CD4-positive, alpha-beta T cell (primary cell): ENCODE results near the gene ANXA4. TPM values are rescaled to one million over a fixed set of nuclear protein-coding genes. Genes with fewer than 3 reads are reported as not detected.

Experiments used
- ATAC-seq: fragments of 200-7000 bp; cut with Tn5 transposase; one replicate; pipeline ENCODE4 v1.10.0; 2022; ENCODE audit warnings: mild to moderate bottlenecking; ENCODE audit not compliant: poor library complexity
- CTCF ChIA-PET: fragments of 350-600 bp; sonication (Branson Sonifier 250); formaldehyde crosslinking; loops from one replicate; lab custom pipeline; 2021; ENCODE audit warnings: antibody characterized with exemption, inconsistent platforms; lab: Charles Lee
- POLR2A ChIA-PET: fragments of 350-600 bp; sonication (Branson Sonifier 250); formaldehyde crosslinking; loops from one replicate; lab custom pipeline; 2021; ENCODE audit warnings: antibody characterized with exemption, inconsistent platforms; lab: Charles Lee
- DNase-seq, 14 experiments: peaks; one replicate each; pipeline ENCODE4 v3.0.0-alpha.2; 2013 to 2020; ENCODE audit warnings: mixed read lengths in 2 of 14
- H3K27ac ChIP-seq, 2 donors: one replicate each; pipeline versions ENCODE4 v1.5.1 to v1.7.0; 2013; ENCODE audit warnings: low read length in 2 of 2, low read depth in 1 of 2, mild to moderate bottlenecking in 1 of 2
- H3K27me3 ChIP-seq, 2 experiments: 1 replicate in 1 of 2; 2 replicates in 1 of 2; pipeline versions ENCODE4 v1.6.1 to v1.7.0; 2013; ENCODE audit warnings: low read length in 2 of 2, control low read depth in 1 of 2, mild to moderate bottlenecking in 1 of 2, moderate library complexity in 1 of 2; ENCODE audit not compliant: insufficient read depth in 2 of 2, control insufficient read depth in 1 of 2
- H3K36me3 ChIP-seq: one replicate; pipeline ENCODE4 v1.6.1; 2013; ENCODE audit warnings: low read length, control low read depth; ENCODE audit not compliant: insufficient read depth
- H3K4me1 ChIP-seq: one replicate; pipeline ENCODE4 v1.6.1; 2013; ENCODE audit warnings: low read length, control low read depth; ENCODE audit not compliant: insufficient read depth
- H3K4me3 ChIP-seq: one replicate; pipeline ENCODE4 v1.5.1; 2013; ENCODE audit warnings: mild to moderate bottlenecking, low read length, moderate library complexity
- H3K9me3 ChIP-seq, 2 experiments: 1 replicate in 1 of 2; 2 replicates in 1 of 2; pipeline versions ENCODE4 v1.6.1 to v1.7.0; 2013; ENCODE audit warnings: low read length in 2 of 2, mild to moderate bottlenecking in 2 of 2, control low read depth in 1 of 2, moderate library complexity in 1 of 2; ENCODE audit not compliant: control insufficient read depth in 1 of 2, insufficient read depth in 1 of 2
- H3K27ac Mint-ChIP-seq: one replicate; pipeline ENCODE4 v1.8.0; 2020; ENCODE audit warnings: mixed read lengths
- H3K27me3 Mint-ChIP-seq: one replicate; pipeline ENCODE4 v1.8.0; 2021; ENCODE audit warnings: mixed read lengths
- H3K36me3 Mint-ChIP-seq: one replicate; pipeline ENCODE4 v1.8.0; 2021; ENCODE audit warnings: low read depth, mixed read lengths
- H3K4me1 Mint-ChIP-seq: one replicate; pipeline ENCODE4 v1.8.0; 2021; ENCODE audit warnings: low read depth, mixed read lengths
- H3K4me3 Mint-ChIP-seq: one replicate; pipeline ENCODE4 v1.8.0; 2020; ENCODE audit warnings: mild to moderate bottlenecking, mixed read lengths
- H3K9me3 Mint-ChIP-seq: one replicate; pipeline ENCODE4 v1.8.0; 2020; ENCODE audit warnings: mixed read lengths
- CTCF ChIP-seq: fragments of 200-600 bp; IDR thresholded peaks from one replicate; pipeline ENCODE4 v1.8.0; 2022; ENCODE audit warnings: antibody characterized with exemption, mild to moderate bottlenecking
- intact Hi-C, 2 experiments: fragments of 100-400 bp; cut with DNase I in 1 of 2; cut with micrococcal nuclease in 1 of 2; formaldehyde crosslinking; loops; one replicate each; pipeline versions ENCODE4 v1.15.1 to v1.9.0; 2023 to 2025; cut with DNase I, micrococcal nuclease
- total RNA-seq, 174 experiments: library from RNA in 2 of 174; stranded (reverse) in 2 of 174; gene quantifications; one replicate each; pipeline ENCODE4 v1.2.3 and lab custom pipeline; 2021 to 2026

ANXA4 gene
- total RNA-seq, 2 experiments from 2014 or later = 4.0 to 5.3 TPM

GRCh38 chr2:69844560-69844959, 102.6 kb downstream of the ANXA4 start:
- no peak for TF ChIP-seq CTCF
- Mint-ChIP-seq H3K4me1 (no peaks in the 10 kb centered on the region), H3K36me3 (peaks cover 71% of the 10 kb centered on the region), H3K9me3 (no peaks in the 10 kb centered on the region), H3K27me3 (no peaks in the 10 kb centered on the region), H3K4me3 (no peak overlapping the region), H3K27ac (no peak overlapping the region)
- DNase-seq (no peak), ATAC-seq (no peak)
- no peak overlapping the region for H3K4me3 ChIP-seq
- no peak overlapping the region for H3K27ac ChIP-seq
- CTCF ChIA-PET = no interaction called here
- H3K27me3 ChIP-seq = no peaks in the 10 kb centered on the region
- no peaks in the 10 kb centered on the region for H3K9me3 ChIP-seq
- intact Hi-C loops = no loop called here
- POLR2A ChIA-PET = no interaction called here
- peaks cover 56% of the 10 kb centered on the region for H3K36me3 ChIP-seq
- H3K4me1 ChIP-seq = no peaks in the 10 kb centered on the region

DNA sequence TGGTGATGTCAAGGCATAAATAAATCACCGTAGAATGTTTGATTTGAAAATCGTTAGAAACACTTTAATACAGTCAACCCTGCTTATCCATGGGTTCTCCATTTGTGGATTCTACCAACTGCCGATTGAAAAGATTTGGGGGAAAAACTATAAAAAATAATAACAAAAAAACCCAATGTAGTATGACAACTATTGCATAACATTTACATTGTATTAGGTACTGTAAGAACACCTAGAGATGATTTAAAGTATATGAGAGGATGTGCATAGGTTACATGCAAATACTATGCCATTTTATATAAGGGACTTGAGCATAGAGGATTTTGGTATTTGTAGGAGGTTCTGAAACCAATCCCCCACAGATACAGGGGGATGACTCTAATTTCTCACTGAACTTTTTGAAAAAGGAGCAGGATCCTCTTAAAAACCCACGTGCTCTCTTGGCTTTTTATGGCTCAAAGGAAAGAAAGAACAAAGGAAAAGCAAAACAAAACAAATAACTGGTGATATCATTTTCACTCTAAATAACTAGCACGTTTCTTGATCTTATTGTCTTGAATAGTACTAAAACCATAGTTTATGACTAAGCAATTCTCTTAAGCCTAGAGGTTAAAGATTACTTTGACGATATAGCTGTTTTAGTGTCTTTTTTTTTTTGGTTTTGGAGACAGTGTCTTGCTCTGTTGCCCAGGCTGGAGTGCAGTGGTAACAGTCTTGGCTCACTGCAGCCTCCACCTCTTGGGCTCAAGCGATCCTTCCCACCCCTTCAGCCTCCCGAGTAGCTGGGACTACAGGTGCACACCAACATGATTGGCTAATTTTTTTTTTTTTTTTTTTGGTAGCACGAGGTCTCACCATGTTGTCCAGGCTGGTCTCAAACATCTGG, 104.5 kb downstream of the ANXA4 start:
- H3K27me3 Mint-ChIP-seq = no peaks in the 10 kb centered on the region
- ATAC-seq = no peak
- H3K36me3 Mint-ChIP-seq = peaks cover 74% of the 10 kb centered on the region

GRCh38 chr2:69847068-69847828, 105.3 kb downstream of the ANXA4 start:
- Mint-ChIP-seq H3K27ac (no peak overlapping the region), H3K27me3 (no peaks in the 10 kb centered on the region), H3K36me3 (peaks cover 74% of the 10 kb centered on the region), H3K4me3 (no peak overlapping the region), H3K4me1 (no peaks in the 10 kb centered on the region), H3K9me3 (no peaks in the 10 kb centered on the region)
- no peak for TF ChIP-seq CTCF
- ATAC-seq (no peak), DNase-seq (no peak)
- Histone ChIP-seq H3K9me3 (no peaks in the 10 kb centered on the region), H3K27me3 (no peaks in the 10 kb centered on the region), H3K27ac (no peak overlapping the region), H3K36me3 (peaks cover 54% of the 10 kb centered on the region), H3K4me1 (no peaks in the 10 kb centered on the region), H3K4me3 (no peak overlapping the region)
- intact Hi-C loops = no loop called here
- ChIA-PET CTCF (no interaction called here), POLR2A (interaction anchor here (0.6 to 0.7 kb wide), 2 partner anchors 8 to 1257 kb away, joined by 3 read pairs; no protein-coding TSS in a partner anchor)

More for the DNA sequence above, 104.5 kb downstream of the ANXA4 start:
- H3K4me1 ChIP-seq = no peaks in the 10 kb centered on the region
- no peaks in the 10 kb centered on the region for H3K9me3 ChIP-seq
- peaks cover 55% of the 10 kb centered on the region for H3K36me3 ChIP-seq
- H3K27me3 ChIP-seq = no peaks in the 10 kb centered on the region
- no peak overlapping the region for H3K4me3 ChIP-seq
- intact Hi-C loops = no loop called here
- no peaks in the 10 kb centered on the region for H3K4me1 Mint-ChIP-seq
- no peak overlapping the region for H3K27ac Mint-ChIP-seq
- H3K27ac ChIP-seq = no peak overlapping the region
- DNase-seq = no peak
- POLR2A ChIA-PET = no interaction called here
- no peak overlapping the region for H3K4me3 Mint-ChIP-seq
- H3K9me3 Mint-ChIP-seq = no peaks in the 10 kb centered on the region
- CTCF ChIA-PET = no interaction called here
- no peak for TF ChIP-seq CTCF
